Natural killer cell (primary cell): ENCODE measurements around the gene SCG5. TPM values are rescaled to one million over a fixed set of nuclear protein-coding genes. Genes with fewer than 3 reads are reported as not detected.
A peak's percentile ranks its signal among the peaks of the same experiment; 100 is the strongest.

Experiments used
- ATAC-seq, 3 donors: fragments of 150-1000 bp in 2 of 3; fragments of 200-7000 bp in 1 of 3; cut with Tn5 transposase; 1 replicate in 1 of 3; 2 replicates in 2 of 3; pipeline ENCODE4 v1.10.0; 2021; ENCODE audit warnings: mild to moderate bottlenecking in 2 of 3, moderate library complexity in 2 of 3
- DNase-seq, 2 donors: peaks; one replicate each; pipeline versions ENCODE4 v3.0.0 to v3.0.0-alpha.2; 2013 to 2021; ENCODE audit warnings: mixed read lengths in 1 of 2
- H3K27ac ChIP-seq: one replicate; pipeline ENCODE4 v1.5.1; 2013; ENCODE audit warnings: mild to moderate bottlenecking, low read length
- H3K27me3 ChIP-seq: one replicate; pipeline ENCODE4 v1.6.1; 2013; ENCODE audit warnings: low read length; ENCODE audit not compliant: control insufficient read depth, insufficient read depth
- H3K36me3 ChIP-seq: one replicate; pipeline ENCODE4 v1.6.1; 2013; ENCODE audit warnings: low read length; ENCODE audit not compliant: control insufficient read depth, insufficient read depth
- H3K4me1 ChIP-seq: one replicate; pipeline ENCODE4 v1.6.1; 2013; ENCODE audit warnings: low read length; ENCODE audit not compliant: control insufficient read depth, insufficient read depth
- H3K4me3 ChIP-seq: one replicate; pipeline ENCODE4 v1.5.1; 2013; ENCODE audit warnings: low read length
- H3K9me3 ChIP-seq: one replicate; pipeline ENCODE4 v1.6.1; 2013; ENCODE audit warnings: low read length; ENCODE audit not compliant: control insufficient read depth, insufficient read depth
- H3K27ac Mint-ChIP-seq, 2 donors: one replicate each; pipeline ENCODE4 v1.8.0; 2022; ENCODE audit warnings: mild to moderate bottlenecking in 2 of 2, mixed read lengths in 2 of 2, moderate library complexity in 1 of 2
- H3K27me3 Mint-ChIP-seq, 2 donors: one replicate each; pipeline ENCODE4 v1.8.0; 2022; ENCODE audit warnings: low read depth in 2 of 2, mixed read lengths in 2 of 2
- H3K36me3 Mint-ChIP-seq: one replicate; pipeline ENCODE4 v1.8.0; 2022; ENCODE audit warnings: mixed read lengths
- H3K4me1 Mint-ChIP-seq, 2 donors: one replicate each; pipeline ENCODE4 v1.8.0; 2022; ENCODE audit warnings: mixed read lengths in 2 of 2
- H3K4me3 Mint-ChIP-seq: one replicate; pipeline ENCODE4 v1.8.0; 2022; ENCODE audit warnings: mild to moderate bottlenecking, moderate library complexity, mixed read lengths
- H3K9me3 Mint-ChIP-seq, 2 donors: one replicate each; pipeline ENCODE4 v1.8.0; 2022; ENCODE audit warnings: mixed read lengths in 2 of 2
- CTCF ChIP-seq: fragments of 200-600 bp; IDR thresholded peaks from one replicate; pipeline ENCODE4 v1.8.0; 2022; ENCODE audit warnings: antibody characterized with exemption
- WGBS: methylation state at CpG from one replicate; pipeline ENCODE4 v1.1.7; 2013; ENCODE audit warnings: missing lambda C conversion rate; ENCODE audit not compliant: insufficient coverage; 5-methylcytosine and 5-hydroxymethylcytosine counted together
- intact Hi-C: fragments of 100-400 bp; cut with micrococcal nuclease; formaldehyde crosslinking; loops from one replicate; pipeline ENCODE4 v1.14.2; 2022
- total RNA-seq, 4 donors: library from RNA; stranded (reverse); fragments of 120-200 nt in 1 of 4; gene quantifications; one replicate each; pipeline versions ENCODE4 v1.2.3 to v1.2.4, GENCODE V29; 2013 to 2022

Gene SCG5
- total RNA-seq, 3 donors from 2014 or later (not counting 1 experiment from before 2014, with no cell fraction given), result not detected

DNA sequence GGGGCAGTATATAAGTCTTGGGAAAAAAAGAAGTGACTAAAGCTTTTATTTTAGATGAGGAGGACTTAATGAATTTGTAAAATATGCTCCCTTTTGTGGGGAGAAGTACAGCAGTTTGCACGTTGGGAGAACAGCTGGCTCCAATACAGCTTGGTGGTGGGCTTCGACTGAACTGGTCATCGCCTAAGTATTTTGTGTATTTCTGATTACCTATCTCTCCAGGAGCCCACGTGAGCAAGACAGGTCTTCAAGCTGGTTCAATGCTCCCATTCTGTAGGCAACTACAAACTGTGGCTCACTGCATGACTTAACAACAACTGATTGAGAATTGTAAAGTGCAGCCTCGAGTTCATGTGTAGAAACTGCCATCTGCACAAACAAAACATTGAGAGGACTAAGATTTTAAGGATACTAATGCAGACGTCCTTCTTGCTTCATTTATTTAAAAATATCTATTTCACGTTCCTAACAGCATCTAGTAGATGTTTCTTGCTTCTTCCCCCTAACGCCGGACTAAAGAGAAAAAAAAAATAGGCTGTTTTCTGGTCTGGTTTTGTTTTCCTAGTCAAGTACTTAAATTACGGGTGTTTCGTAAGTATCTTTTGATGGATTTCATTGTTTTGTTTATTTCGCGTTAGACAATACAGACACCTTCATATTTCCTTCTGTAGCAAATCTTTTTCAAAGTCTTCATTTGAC lies 74.9 kb downstream of the SCG5 start:
- H3K36me3 ChIP-seq, result no peaks in the 10 kb centered on the region
- Mint-ChIP-seq H3K27me3 (peaks cover 55 to 61% of the 10 kb centered on the region in 2 donors), H3K4me3 (no peak overlapping the region), H3K27ac (no peak overlapping the region), H3K36me3 (no peaks in the 10 kb centered on the region), H3K4me1 (peaks cover 7 to 15% of the 10 kb centered on the region in 2 donors), H3K9me3 (no peaks in the 10 kb centered on the region)
- DNase-seq (no peak), ATAC-seq (no peak)
- H3K4me1 ChIP-seq, result peaks cover 13% of the 10 kb centered on the region
- no peak overlapping the region for H3K4me3 ChIP-seq
- intact Hi-C loops, result no loop called here
- H3K27me3 ChIP-seq, result peaks cover 27% of the 10 kb centered on the region
- TF ChIP-seq CTCF, result no peak
- WGBS, result 23% methylated on average over 8 of the region's 13 CpGs
- no peak overlapping the region for H3K27ac ChIP-seq
- no peaks in the 10 kb centered on the region for H3K9me3 ChIP-seq

- peaks cover 7 to 15% of the 10 kb centered on the region in 2 donors for H3K4me1 Mint-ChIP-seq
- 2% methylated on average over 21 of the region's 21 CpGs for WGBS
- no peaks in the 10 kb centered on the region for H3K9me3 ChIP-seq
- H3K36me3 Mint-ChIP-seq, result no peaks in the 10 kb centered on the region
- ATAC-seq (no peak), DNase-seq (no peak)
- no peak for TF ChIP-seq CTCF
- intact Hi-C loops, result no loop called here
- H3K9me3 Mint-ChIP-seq, result no peaks in the 10 kb centered on the region
- H3K4me3 Mint-ChIP-seq, result no peak overlapping the region
- no peak overlapping the region for H3K27ac Mint-ChIP-seq
- no peak overlapping the region for H3K4me3 ChIP-seq
- peaks cover 53 to 61% of the 10 kb centered on the region in 2 donors for H3K27me3 Mint-ChIP-seq
- no peaks in the 10 kb centered on the region for H3K36me3 ChIP-seq
- H3K4me1 ChIP-seq, result peaks cover 13% of the 10 kb centered on the region
- H3K27me3 ChIP-seq, result peaks cover 27% of the 10 kb centered on the region
- no peak overlapping the region for H3K27ac ChIP-seq
Observed at GRCh38 chr15:32716915-32717425, 75.5 kb downstream of the SCG5 start.

DNA sequence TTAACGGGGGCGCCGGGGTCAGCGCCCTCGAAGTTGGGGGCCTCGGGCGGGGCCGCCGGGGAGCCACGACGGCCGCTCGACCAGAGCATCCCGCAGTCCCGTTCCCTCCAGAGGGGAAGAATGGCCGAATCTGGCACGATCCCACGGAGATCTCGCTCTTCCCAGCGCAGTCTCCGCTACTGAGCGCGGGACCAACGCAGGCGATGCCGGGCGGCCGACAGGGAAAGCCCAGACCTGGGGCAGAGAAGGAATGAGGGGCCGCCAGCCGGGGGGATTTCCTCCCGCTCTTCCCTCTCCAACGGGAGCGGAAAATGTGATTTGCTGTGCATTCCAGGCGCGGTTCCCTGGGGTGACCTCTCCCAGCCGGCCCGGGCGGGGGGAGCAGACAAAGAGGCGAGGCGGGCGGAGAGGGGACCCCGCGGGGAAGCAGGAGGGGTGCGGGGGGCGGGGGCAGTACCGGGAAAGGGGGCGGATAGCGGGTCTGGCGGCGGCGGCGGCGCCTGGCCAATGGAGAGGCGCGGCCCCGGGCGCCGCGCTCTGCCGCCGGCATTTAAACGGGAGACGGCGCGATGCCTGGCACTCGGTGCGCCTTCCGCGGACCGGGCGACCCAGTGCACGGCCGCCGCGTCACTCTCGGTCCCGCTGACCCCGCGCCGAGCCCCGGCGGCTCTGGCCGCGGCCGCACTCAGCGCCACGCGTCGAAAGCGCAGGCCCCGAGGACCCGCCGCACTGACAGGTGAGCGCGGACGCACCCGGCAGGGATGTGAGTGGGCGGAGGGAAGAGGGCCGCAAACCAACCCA lies 76.1 kb downstream of the SCG5 start, which contains the start of gene GREM1:
Gene GREM1 (plus strand): TSS at position 579 of the 801 bp plus-strand sequence. CDS start 12,687 bp downstream, outside the sequence.
- no peak within 1 kb of the TSS for H3K27ac Mint-ChIP-seq
- H3K4me3 Mint-ChIP-seq, result peak within 1 kb of the TSS; percentile 17
- H3K9me3 Mint-ChIP-seq, result no peaks in the 10 kb centered on the region
- H3K27me3 Mint-ChIP-seq, result peaks cover 59 to 66% of the 10 kb centered on the region in 2 donors
- H3K36me3 ChIP-seq, result no peaks in the 10 kb centered on the region
- intact Hi-C loops, result no loop called here
- H3K4me3 ChIP-seq, result no peak within 1 kb of the TSS
- DNase-seq (no peak), ATAC-seq (no peak)
- TF ChIP-seq CTCF, result no peak
- peaks cover 13% of the 10 kb centered on the region for H3K4me1 ChIP-seq
- no peaks in the 10 kb centered on the region for H3K9me3 ChIP-seq
- 4% methylated on average over 99 of the region's 99 CpGs for WGBS
- peaks cover 7 to 15% of the 10 kb centered on the region in 2 donors for H3K4me1 Mint-ChIP-seq
- H3K27me3 ChIP-seq, result peaks cover 27% of the 10 kb centered on the region
- no peak within 1 kb of the TSS for H3K27ac ChIP-seq
- H3K36me3 Mint-ChIP-seq, result no peaks in the 10 kb centered on the region
